ENCODE data around the gene RRAS2.
A peak's percentile ranks its signal among the peaks of the same experiment; 100 is the strongest.
"Not testable (repeated sequence)": the region's sequence is repeated elsewhere in the genome, so short reads cannot be mapped to it uniquely, and the experiment has no call there.

Gene RRAS2

GRCh38 chr11:14255238-14255534 is 103.8 kb downstream of the RRAS2 start:
- no peak for DNase-seq (ENCODE audit: low read depth)

- DNase-seq (ENCODE audit: low read depth), result no peak
Measured at GRCh38 chr11:14254533-14255237, 104.3 kb downstream of the RRAS2 start.

GRCh38 chr11:14253840-14254239 is 105.1 kb downstream of the RRAS2 start:
- DNase-seq (ENCODE audit: low read depth), result no peak

- DNase-seq (ENCODE audit: low read depth), result no peak
Measured at GRCh38 chr11:14253421-14253820, 105.6 kb downstream of the RRAS2 start.

- not testable (repeated sequence) for DNase-seq (ENCODE audit: low read depth)
Measured at GRCh38 chr11:14252501-14252900, 106.5 kb downstream of the RRAS2 start.

- no peak for DNase-seq (ENCODE audit: low read depth)
Measured at GRCh38 chr11:14251754-14252153, 107.2 kb downstream of the RRAS2 start.

- DNase-seq (ENCODE audit: low read depth), result peak; percentile 19
Measured at GRCh38 chr11:14249121-14249963, 109.6 kb downstream of the RRAS2 start.

- DNase-seq (ENCODE audit: low read depth), result no peak
Measured at GRCh38 chr11:14248580-14248981, 110.4 kb downstream of the RRAS2 start.

GRCh38 chr11:14245444-14245843 is 113.5 kb downstream of the RRAS2 start:
- no peak for DNase-seq (ENCODE audit: low read depth)

GRCh38 chr11:14244926-14245325 is 114.1 kb downstream of the RRAS2 start:
- DNase-seq (ENCODE audit: low read depth), result no peak

GRCh38 chr11:14242733-14243132 is 116.2 kb downstream of the RRAS2 start:
- no peak for DNase-seq (ENCODE audit: low read depth)

- no peak for DNase-seq (ENCODE audit: low read depth)
Measured at GRCh38 chr11:14242187-14242586, 116.8 kb downstream of the RRAS2 start.

GRCh38 chr11:14240951-14241350 is 118.0 kb downstream of the RRAS2 start:
- DNase-seq (ENCODE audit: low read depth), result no peak

GRCh38 chr11:14240221-14240620 is 118.8 kb downstream of the RRAS2 start:
- DNase-seq (ENCODE audit: low read depth), result no peak

GRCh38 chr11:14237444-14237961 is 121.5 kb downstream of the RRAS2 start:
- no peak for DNase-seq (ENCODE audit: low read depth)

- DNase-seq (ENCODE audit: low read depth), result no peak
Measured at GRCh38 chr11:14235701-14236100, 123.3 kb downstream of the RRAS2 start.

- no peak for DNase-seq (ENCODE audit: low read depth)
Measured at GRCh38 chr11:14234446-14234845, 124.5 kb downstream of the RRAS2 start.

GRCh38 chr11:14232652-14233051 is 126.3 kb downstream of the RRAS2 start:
- DNase-seq (ENCODE audit: low read depth), result no peak

- no peak for DNase-seq (ENCODE audit: low read depth)
Measured at GRCh38 chr11:14230407-14230806, 128.6 kb downstream of the RRAS2 start.

- no peak for DNase-seq (ENCODE audit: low read depth)
Measured at GRCh38 chr11:14229472-14229871, 129.5 kb downstream of the RRAS2 start.

- no peak for DNase-seq (ENCODE audit: low read depth)
Measured at GRCh38 chr11:14228356-14228755, 130.6 kb downstream of the RRAS2 start.
